Head of caudate nucleus (tissue), 42 donors: ENCODE results near the gene CTAGE4.
"Not testable (repeated sequence)": the region's sequence is repeated elsewhere in the genome, so short reads cannot be mapped to it uniquely, and the experiment has no call there.

Experiments used
- DNase-seq, 42 donors: peaks; one replicate each; pipeline versions ENCODE4 v3.0.0 to v3.0.0-alpha.2; 2020 to 2021; ENCODE audit warnings: mixed read lengths in 7 of 42
- intact Hi-C: fragments of 100-400 bp; cut with DNase I; formaldehyde crosslinking; loops from one replicate; pipeline ENCODE4 v1.15.0; 2022

Gene CTAGE4

GRCh38 chr7:144183166-144183565 lies at the start of gene CTAGE4:
Gene CTAGE4 (plus strand): TSS chr7:144183466. CDS start chr7:144183504, 38 bp downstream.
- intact Hi-C loops, DNase-seq: not testable (repeated sequence)

DNA sequence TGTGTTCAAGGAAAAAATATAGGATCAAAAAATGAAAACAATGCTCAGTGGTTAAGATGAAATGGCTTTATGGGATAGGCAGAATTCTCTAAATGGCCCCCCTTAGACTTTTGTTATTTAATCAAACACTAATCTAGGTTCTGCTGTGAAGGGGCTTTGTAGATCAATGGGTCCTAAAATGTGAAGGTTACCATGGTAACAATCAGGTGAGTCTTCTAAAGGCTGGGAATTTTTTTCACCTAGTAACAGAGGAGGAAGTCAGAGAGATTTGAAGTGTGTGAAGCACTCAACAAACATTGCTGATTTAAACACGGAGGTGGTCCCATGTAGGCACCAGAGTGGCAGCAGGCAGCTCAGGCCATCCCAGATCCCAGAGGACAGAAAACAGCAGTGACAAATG lies 49.1 kb upstream of the CTAGE4 start:
- DNase-seq, result no peak
- intact Hi-C loops, result no loop called here

DNA sequence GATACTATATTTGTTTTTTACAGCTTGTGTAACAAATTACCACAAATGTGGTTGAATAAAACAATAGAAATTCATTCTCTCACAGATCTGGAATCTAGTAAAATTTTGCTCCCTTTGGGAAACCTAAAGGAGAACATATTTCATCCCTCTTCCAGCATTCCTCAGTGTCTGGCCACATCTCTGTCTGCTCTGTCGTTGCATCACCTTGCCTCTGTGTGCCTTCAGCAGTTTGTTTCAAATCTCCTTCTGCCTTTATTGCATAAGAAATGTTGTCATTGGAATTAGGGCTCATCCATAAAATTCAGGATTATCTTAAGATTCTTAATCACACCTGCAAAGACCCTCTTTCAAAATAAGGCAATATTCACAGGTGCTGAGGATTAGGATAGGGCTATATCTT lies 45.8 kb upstream of the CTAGE4 start:
- DNase-seq, result no peak
- intact Hi-C loops, result no loop called here

DNA sequence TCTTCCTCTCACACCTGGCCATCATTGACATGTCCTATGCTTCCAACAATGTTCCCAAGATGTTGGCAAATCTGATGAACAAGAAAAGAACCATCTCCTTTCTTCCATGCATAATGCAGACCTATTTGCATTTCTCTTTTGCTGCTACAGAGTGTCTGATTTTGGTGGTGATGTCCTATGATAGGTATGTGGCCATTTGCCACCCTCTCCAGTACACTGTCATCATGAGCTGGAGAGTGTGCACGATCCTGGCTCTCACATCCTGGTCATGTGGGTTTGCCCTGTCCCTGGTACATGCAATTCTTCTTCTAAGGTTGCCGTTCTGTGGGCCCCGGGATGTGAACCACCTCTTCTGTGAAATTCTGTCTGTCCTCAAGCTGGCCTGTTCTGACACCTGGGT lies 41.1 kb upstream of the CTAGE4 start:
- intact Hi-C loops, result no loop called here
- DNase-seq, result no peak

DNA sequence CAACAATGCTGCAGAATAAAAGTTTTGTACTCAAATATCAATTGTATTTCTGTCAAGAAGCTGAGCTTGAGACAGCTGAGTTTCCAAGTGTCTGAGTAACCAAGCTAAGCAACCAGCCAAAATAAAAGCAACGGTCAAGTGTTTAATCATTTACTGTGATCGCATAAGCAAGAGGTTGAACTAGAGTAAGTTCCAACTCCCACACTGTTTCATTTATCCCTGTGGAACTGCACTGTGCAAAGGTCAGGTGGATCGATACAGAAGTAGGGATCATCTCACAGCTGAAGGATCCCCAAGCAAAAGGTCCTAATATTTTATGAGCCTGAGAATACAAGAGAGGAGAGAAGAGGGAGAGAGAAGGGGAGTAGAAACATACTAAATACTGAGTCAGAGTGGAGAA lies 38.8 kb upstream of the CTAGE4 start:
- intact Hi-C loops, result no loop called here
- no peak for DNase-seq

DNA sequence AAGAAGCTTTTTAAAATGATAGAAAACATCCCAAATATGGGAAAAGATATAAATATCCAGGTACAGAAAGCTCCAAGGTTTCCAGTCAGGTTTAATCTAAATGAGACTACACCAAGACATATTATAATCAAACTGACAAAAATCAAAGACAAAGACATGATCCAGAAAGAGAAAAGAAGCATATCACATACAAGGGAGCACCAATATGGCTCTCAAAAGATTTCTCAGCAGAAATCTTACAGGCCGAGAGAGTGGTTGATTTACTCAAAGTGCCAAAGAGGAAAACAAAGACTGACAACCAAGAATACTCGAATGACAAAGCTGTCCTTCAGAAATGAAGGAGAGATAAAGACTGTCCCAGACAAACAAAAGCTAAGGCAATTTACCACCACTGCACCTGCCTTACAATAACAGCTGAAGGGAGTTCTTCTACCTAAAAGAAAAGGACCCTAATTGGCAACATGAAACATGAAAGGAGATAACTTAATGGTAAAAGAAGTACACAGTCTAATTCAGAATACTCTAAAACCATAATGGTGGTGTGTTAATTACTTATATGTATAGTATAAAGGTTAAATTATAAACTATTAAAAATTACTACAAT lies 34.9 kb upstream of the CTAGE4 start:
- intact Hi-C loops, result no loop called here
- no peak for DNase-seq

DNA sequence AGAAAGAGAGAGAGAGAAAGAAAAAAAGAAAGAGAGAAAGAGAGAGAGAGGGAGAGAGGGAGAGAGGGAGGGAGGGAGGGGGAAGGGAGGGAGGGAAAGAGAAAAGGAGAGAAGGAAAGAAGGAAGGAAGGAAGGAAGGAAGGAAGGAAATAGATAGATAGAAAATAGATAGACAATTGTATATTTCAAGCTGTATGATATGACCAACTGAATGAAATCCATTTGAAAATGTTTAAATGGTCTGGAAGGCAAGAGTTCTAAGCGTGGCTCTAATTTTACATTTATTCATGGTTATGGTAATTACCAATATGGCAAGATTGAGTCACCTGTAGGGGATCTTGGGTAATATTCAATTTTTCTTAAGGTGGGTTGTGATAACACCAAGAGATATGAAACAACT lies 24.4 kb upstream of the CTAGE4 start:
- intact Hi-C loops, result no loop called here
- DNase-seq, result no peak

- intact Hi-C loops, result no loop called here
- no peak for DNase-seq
Observed at GRCh38 chr7:144164784-144165183, 18.5 kb upstream of the CTAGE4 start.

- intact Hi-C loops, result not testable (repeated sequence)
Observed at GRCh38 chr7:144171594-144172350, 11.5 kb upstream of the CTAGE4 start.

GRCh38 chr7:144174613-144175012 lies 8.7 kb upstream of the CTAGE4 start:
- intact Hi-C loops, result no loop called here
- DNase-seq, result no peak

More at GRCh38 chr7:144171594-144172350, 11.5 kb upstream of the CTAGE4 start:
- DNase-seq, result not testable (repeated sequence)

DNA sequence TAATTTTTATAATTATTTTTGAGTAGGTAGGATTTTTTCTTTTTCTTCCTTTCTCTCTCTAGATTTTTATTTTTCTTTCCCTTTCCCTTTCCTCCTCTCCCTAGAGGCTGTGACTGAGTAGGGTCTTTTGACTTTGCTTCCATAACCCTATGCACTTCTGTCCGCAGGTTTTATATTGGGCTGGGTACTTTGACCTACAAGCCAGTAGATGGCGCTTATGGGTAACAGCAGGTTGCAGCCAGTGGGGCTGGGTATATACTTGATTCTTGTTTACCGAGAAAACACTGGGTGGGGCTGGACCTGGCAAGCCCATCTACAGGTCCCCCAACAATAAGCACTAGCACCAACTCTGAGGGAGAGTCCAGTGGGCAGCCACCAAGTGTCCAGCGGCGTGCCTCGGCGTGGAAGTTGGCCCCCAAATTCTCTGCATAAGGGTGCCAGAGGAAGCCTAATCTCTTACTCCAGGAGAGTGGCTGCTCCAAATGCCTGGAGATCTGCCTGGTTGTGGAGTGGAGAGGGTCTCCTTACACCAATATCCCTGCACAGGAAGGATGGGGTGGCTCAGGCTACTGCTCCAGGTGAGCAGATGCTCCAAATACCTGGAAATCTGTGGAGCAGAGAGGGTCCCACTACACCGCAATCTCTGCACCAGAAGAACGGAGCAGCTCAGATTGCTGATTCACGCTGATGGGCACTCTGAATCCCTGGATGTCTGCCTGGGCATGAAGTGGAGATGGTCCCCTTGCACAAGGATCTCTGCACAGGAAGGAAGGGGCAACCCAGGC lies 4.7 kb upstream of the CTAGE4 start:
- peak in 6 of 42 donors; percentile 4 to 50 (median 22) for DNase-seq
- intact Hi-C loops, result not testable (repeated sequence)

GRCh38 chr7:144179165-144179479 lies 4.1 kb upstream of the CTAGE4 start:
- DNase-seq, intact Hi-C loops: not testable (repeated sequence)

GRCh38 chr7:144187848-144188247 lies 4.6 kb downstream of the CTAGE4 start:
- intact Hi-C loops, DNase-seq: not testable (repeated sequence)

DNA sequence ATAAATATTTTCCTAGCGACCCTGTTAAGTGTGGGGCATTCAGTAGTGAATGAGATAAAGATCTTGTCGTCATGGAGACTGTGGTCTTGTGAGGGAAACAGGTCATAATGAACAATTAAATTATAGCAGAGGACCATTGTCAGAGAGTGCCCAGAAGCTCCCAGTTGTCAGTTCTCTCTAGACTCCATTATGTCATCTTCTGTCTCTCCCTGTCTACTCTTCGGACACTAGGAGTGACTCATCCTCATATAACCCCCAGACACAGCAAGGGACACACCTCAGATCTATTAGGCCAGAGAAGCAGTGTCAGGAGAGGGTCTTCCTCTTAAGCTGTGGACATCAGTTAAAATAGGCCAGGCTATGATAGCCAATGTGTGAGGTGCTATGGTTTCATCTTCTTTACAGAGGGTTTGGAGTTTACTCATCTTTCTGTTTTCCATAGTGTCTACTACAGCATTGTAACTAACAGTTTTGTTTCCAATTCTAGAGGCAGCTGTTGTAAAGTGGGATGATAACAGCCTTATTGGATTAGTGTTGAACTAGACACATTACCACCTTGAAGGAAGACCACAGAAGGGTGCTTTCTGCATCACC lies 5.4 kb downstream of the CTAGE4 start:
- DNase-seq, intact Hi-C loops: not testable (repeated sequence)

GRCh38 chr7:144193782-144194181 lies 10.5 kb downstream of the CTAGE4 start:
- intact Hi-C loops, DNase-seq: not testable (repeated sequence)

DNA sequence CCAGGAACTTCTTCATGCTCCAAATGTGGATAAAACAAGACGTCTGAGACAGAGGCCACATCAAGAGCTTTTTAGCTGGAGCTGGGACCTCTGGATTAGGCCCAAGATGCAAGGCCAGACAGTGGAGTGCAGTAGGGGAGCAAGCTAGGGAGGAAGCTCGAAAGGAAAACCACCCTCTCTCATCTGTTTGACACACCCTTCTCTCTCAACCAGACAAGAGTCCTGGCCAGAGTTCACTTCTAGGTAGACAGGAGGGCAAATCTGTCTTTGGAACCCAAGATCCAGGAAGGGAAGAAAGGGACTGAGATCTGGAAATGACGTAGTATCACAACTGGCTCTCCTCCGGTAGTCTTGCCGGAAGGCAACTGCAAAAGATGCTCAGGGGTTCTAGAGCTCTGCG lies 11.2 kb downstream of the CTAGE4 start:
- DNase-seq, intact Hi-C loops: not testable (repeated sequence)

DNA sequence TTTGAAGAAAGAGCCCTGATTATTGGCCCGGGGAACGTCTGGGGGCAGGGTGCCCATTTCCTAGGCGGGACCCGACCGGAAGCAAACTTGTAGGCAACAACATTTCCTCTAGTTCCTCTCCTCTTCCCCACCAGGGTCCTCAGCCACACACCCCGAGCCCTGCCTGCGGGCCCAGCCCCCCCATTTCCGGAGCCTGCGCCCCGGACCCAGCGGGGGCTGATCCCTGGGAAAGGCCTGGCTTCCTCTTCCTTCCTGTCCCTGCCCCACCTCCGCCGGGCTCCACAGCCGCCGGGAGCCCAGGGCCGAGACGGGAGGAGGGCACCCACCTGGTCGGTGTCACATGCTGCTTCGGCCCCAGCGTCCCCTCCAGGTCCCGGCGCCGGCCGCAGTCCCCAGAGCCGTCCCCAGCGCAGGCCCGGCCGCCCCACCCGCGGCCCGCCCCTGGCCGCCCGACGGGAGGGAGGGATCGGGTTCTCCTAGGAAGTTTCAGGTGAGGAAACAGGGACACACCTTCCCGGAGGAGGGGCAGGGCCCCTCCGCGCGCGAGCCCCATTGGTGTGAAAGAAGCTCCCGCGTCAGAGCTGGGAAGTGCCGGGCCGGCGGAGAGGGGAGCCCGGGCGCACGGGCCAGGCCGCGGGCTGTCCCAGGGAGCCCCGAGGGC lies 12.1 kb downstream of the CTAGE4 start, which contains the start of gene ARHGEF35:
Gene ARHGEF35 (minus strand): TSS at position 622 of the 661 bp plus-strand sequence. CDS start 7,450 bp downstream, outside the sequence.
- intact Hi-C loops, DNase-seq: not testable (repeated sequence)

- intact Hi-C loops, result not testable (repeated sequence)
- DNase-seq, result peak in 2 of 42 donors; percentile 4 to 20
Observed at GRCh38 chr7:144198934-144199333, 15.7 kb downstream of the CTAGE4 start.

DNA sequence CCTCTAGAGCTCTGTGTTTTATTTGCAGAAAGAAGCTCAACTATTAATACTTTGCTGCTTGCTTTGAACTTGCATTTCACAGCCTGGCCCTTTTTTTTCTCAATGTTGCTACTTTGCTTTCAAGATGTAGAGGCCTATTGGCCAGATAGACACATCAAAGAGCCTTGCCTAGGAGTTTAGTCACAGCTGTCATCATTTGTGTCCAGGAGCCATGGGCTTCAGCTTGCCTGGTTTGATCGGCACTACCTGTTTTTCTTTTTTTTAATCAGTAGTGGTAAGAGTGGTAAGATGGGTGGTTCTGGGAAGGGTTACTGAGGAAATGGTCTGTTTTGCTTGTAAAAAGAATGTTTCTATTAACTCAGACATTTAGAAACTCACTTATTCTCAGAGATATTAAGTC lies 18.7 kb downstream of the CTAGE4 start:
- intact Hi-C loops, DNase-seq: not testable (repeated sequence)
